Measurements from ENCODE around the gene CTH. TPM values are rescaled to one million over a fixed set of nuclear protein-coding genes. Genes with fewer than 3 reads are reported as not detected.
"Not testable (repeated sequence)": the region's sequence is repeated elsewhere in the genome, so short reads cannot be mapped to it uniquely, and the experiment has no call there.

The CTH gene
- total and polyA plus RNA-seq, 4 donors, result 8.9 to 49.4 (median 44.8) TPM

GRCh38 chr1:70411360-70411844 lies 334 bp downstream of the CTH start:
- H3K9ac ChIP-seq (ENCODE audit: low read depth in 1 of 2, low read length in 2 of 2), result peak overlapping the region; percentile 91 to 98
- H3K4me1 ChIP-seq (ENCODE audit: control insufficient read depth in 4 of 4, insufficient read depth in 4 of 4, low read length in 3 of 4), result peaks cover 6 to 15% (median 9%) of the 10 kb centered on the region in 4 donors
- H3K27ac ChIP-seq (ENCODE audit: low read depth in 1 of 2, low read length in 2 of 2), result peak overlapping the region; percentile 94 to 97
- peak overlapping the region; percentile 60 to 93 (median 82) for H3K4me3 ChIP-seq (ENCODE audit: low read depth in 1 of 3, low read length in 3 of 3)
- no peaks in the 10 kb centered on the region for H3K9me3 ChIP-seq (ENCODE audit: control insufficient read depth in 4 of 4, low read length in 3 of 4)
- DNase-seq (ENCODE audit: low spot score), result no peak
- H3K27me3 ChIP-seq (ENCODE audit: control insufficient read depth in 4 of 4, insufficient read depth in 4 of 4, low read length in 3 of 4), result no peaks in the 10 kb centered on the region
- TF ChIP-seq RXRA (IDR thresholded peaks at IDR 0.05), result no peak
- TF ChIP-seq TAF1 (conservative IDR thresholded peaks at IDR 0.05), result peak; percentile 88
- under 1% methylated on average over 17 of the region's 17 CpGs for WGBS
- peaks cover 0 to 9% (median 1%) of the 10 kb centered on the region in 4 donors for H3K36me3 ChIP-seq (ENCODE audit: control insufficient read depth in 4 of 4, insufficient read depth in 3 of 4, low read depth in 1 of 4, low read length in 3 of 4)

GRCh38 chr1:70415882-70416281 lies 4.8 kb downstream of the CTH start:
- Histone ChIP-seq H3K36me3 (ENCODE audit: control insufficient read depth in 4 of 4, insufficient read depth in 3 of 4, low read depth in 1 of 4, low read length in 3 of 4) (peaks cover 0 to 34% (median 13%) of the 10 kb centered on the region in 4 donors), H3K9me3 (ENCODE audit: control insufficient read depth in 4 of 4, low read length in 3 of 4) (no peaks in the 10 kb centered on the region), H3K9ac (ENCODE audit: low read depth in 1 of 2, low read length in 2 of 2) (no peak overlapping the region), H3K27me3 (ENCODE audit: control insufficient read depth in 4 of 4, insufficient read depth in 4 of 4, low read length in 3 of 4) (no peaks in the 10 kb centered on the region), H3K4me1 (ENCODE audit: control insufficient read depth in 4 of 4, insufficient read depth in 4 of 4, low read length in 3 of 4) (peaks cover 0 to 7% (median 0%) of the 10 kb centered on the region in 4 donors), H3K27ac (ENCODE audit: low read depth in 1 of 2, low read length in 2 of 2) (no peak overlapping the region), H3K4me3 (ENCODE audit: low read depth in 1 of 3, low read length in 3 of 3) (no peak overlapping the region)
- TF ChIP-seq FOXA1 (IDR thresholded peaks at IDR 0.05), result no peak
- no peak for TF ChIP-seq RXRA (IDR thresholded peaks at IDR 0.05)
- TF ChIP-seq ZBTB33 (IDR thresholded peaks at IDR 0.05), result no peak
- no peak for TF ChIP-seq REST (IDR thresholded peaks at IDR 0.05)
- TF ChIP-seq RAD21 (IDR thresholded peaks at IDR 0.05), result no peak
- TF ChIP-seq CTCF (IDR thresholded peaks at IDR 0.05; ENCODE audit: low read depth, low read length, missing input control), result no peak
- no peak for TF ChIP-seq EGR1 (IDR thresholded peaks at IDR 0.05; ENCODE audit: low read depth in 2 of 2)
- no peak for TF ChIP-seq YY1 (IDR thresholded peaks at IDR 0.05)
- TF ChIP-seq GABPA (IDR thresholded peaks at IDR 0.05 in 1 of 2, conservative IDR thresholded peaks at IDR 0.05 in 1 of 2), result no peak
- no peak for TF ChIP-seq TAF1 (conservative IDR thresholded peaks at IDR 0.05)
- TF ChIP-seq ATF3 (IDR thresholded peaks at IDR 0.05), result no peak
- TF ChIP-seq HNF4A (conservative IDR thresholded peaks at IDR 0.05), result no peak
- no peak for DNase-seq (ENCODE audit: low spot score)
- WGBS, result 72% methylated on average over 4 of the region's 4 CpGs

- not testable (repeated sequence) for H3K9me3 ChIP-seq (ENCODE audit: control insufficient read depth in 4 of 4, low read length in 3 of 4); H3K4me3 ChIP-seq (ENCODE audit: low read depth in 1 of 3, low read length in 3 of 3); H3K27ac ChIP-seq (ENCODE audit: low read depth in 1 of 2, low read length in 2 of 2); H3K4me1 ChIP-seq (ENCODE audit: control insufficient read depth in 4 of 4, insufficient read depth in 4 of 4, low read length in 3 of 4); H3K9ac ChIP-seq (ENCODE audit: low read depth in 1 of 2, low read length in 2 of 2); DNase-seq (ENCODE audit: low spot score); H3K27me3 ChIP-seq (ENCODE audit: control insufficient read depth in 4 of 4, insufficient read depth in 4 of 4, low read length in 3 of 4)
- 82% methylated on average over 4 of the region's 4 CpGs for WGBS
- peaks cover 0 to 56% (median 23%) of the 10 kb centered on the region in 4 donors for H3K36me3 ChIP-seq (ENCODE audit: control insufficient read depth in 4 of 4, insufficient read depth in 3 of 4, low read depth in 1 of 4, low read length in 3 of 4)
These were observed 8.1 kb downstream of the CTH start for GRCh38 chr1:70418973-70419734.

Data from liver (tissue), 9 donors.